Hematopoietic multipotent progenitor cell treated with erythropoietin and hydrocortisone succinate and interleukin-3 and kit ligand, for 15 days (in vitro differentiated cells): Measurements from ENCODE around the gene NISCH.

Source experiments
- DNase-seq: peaks from one replicate; pipeline ENCODE4 v3.0.0-alpha.2; 2015; ENCODE audit warnings: low spot score

NISCH gene

DNA sequence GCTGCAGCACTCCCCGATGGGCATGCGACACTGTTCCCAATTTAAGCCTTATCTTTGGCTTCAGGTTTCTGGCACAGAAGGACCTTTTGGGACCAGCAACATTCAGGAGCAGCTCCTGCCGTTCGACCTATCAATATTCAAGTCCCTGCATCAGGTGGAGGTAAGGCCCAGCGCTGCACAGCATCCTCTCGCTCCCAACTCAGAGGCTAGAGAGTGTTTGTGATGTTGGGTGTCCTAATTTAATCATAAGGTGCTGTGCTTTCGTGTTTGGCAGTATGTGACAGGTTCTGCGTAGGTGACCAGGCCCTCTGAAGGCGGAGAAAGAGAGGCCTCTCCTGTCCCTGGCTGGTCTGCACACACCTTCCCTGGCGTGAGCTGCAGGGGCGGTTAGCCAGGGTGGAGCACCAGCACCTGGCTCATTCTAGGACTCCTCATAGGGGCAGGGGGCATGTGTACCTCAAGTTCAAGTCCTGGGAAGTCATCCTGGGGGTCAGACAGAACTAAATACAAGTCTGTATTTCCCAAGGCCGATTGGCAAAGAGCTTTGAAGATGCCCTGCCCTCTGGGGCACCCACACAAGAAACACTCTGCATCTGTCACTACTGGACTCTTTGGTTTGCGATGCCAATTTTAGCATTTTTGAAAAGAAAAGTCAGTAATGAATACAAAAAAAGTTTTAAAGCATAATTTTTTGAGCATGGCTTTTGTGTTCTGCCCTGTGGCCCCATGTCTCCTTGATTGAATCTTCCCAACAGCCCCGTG, 17.0 kb downstream of the NISCH start:
- no peak for DNase-seq

DNA sequence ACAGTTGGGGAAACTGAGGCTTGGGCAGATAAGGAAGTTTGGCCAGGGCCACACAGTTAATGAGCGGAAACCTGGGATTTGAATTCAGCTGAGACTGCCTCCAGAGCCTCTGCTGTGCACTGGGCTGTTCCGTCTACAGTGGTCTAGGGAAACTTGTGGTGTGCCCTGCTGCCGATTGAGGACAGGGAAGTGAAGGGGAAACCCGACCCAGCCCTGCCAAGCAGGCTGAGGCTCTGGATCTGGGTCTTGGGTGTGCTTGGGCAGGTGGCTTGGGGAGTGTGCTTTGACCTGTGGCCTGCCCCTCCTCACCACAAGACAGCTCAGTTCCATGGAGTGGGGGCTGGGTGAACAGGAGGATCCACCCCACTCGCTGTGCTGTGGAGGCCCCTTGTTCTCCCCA, 17.6 kb downstream of the NISCH start:
- DNase-seq = no peak

DNA sequence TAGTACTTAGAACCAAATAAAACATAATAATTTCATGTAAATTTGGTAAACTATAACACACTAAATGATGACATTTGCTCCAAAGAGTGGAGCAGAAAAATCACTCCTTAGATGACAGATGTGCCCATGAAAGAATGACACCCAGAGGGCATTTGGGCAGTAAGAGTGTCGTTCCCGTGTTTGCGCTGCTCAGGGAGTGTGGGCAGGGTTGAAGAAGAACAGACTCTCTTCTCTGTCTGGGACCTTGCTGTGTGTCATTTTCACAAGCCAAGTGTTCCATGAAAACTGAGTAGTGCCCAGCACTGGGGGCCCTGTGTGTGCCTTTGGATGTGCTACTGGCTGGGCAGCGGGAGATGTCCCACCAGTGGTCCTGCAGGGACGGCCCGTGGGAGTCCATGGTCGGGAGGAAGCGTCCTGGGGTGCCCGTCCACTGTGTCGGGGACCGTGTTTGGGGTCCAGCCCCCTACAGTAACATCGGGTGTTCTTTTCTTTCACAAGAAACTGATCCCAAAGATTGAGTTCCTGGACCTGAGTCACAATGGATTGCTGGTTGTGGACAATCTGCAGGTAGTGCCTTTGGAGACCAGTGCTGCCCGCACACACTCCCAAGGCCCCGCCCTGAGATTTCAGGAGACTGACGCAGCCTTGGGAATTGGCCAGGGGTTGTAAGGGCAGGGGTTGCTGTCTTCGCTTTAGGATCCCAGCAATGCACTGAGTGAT, 21.8 kb downstream of the NISCH start:
- no peak for DNase-seq

DNA sequence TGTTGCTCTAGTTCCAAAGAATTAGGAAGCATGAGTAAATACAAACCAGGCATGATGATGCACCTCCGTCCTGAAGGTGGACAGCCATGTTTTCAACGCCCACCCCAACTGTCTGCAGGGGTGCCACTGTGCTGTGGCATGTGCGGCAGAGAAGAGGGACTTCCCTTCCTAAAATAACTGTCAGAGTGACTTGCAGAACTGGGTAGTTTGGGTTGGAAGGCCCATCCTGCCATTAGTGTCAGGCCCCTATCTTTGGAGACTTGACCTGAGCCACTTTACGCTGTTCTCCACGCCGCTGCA, 22.3 kb downstream of the NISCH start:
- no peak for DNase-seq

DNA sequence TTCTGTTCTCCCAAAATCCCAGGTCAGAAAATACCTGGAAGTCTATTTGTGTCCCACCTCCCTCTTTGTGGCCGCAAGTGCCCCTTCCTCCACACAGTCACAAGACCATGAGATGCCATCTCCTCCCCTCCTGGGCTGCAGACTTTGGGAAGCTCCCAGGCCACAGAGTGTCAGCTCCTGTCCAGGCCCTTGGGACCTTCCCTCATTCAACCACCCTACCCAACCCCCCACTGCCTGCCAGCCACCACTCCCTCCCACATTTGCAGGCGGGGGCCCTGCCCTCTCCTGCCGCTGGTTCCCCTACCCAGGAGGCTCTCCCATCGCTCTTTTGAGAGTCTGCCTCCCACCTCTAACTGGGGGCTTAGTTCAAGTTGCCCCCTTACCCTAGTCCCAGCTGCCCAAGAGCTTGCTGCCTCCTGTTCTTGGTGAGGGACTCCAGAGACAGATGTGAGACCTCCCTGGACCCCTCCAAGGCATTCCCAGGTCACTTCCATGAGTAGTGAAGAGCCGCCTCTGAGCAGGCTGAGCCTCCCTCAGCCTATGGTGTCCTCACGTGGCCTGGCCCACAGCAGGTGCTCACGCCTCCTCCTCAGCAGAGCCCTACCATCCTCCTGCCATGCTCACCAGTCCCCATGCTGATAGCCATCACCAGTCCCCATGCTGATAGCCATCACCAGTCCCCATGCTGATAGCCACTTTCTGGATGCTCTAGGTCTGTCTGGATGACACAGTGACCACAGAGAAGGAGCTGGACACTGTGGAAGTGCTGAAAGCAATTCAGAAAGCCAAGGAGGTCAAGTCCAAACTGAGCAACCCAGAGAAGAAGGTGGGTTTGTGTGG, 23.9 kb downstream of the NISCH start:
- DNase-seq = no peak

DNA sequence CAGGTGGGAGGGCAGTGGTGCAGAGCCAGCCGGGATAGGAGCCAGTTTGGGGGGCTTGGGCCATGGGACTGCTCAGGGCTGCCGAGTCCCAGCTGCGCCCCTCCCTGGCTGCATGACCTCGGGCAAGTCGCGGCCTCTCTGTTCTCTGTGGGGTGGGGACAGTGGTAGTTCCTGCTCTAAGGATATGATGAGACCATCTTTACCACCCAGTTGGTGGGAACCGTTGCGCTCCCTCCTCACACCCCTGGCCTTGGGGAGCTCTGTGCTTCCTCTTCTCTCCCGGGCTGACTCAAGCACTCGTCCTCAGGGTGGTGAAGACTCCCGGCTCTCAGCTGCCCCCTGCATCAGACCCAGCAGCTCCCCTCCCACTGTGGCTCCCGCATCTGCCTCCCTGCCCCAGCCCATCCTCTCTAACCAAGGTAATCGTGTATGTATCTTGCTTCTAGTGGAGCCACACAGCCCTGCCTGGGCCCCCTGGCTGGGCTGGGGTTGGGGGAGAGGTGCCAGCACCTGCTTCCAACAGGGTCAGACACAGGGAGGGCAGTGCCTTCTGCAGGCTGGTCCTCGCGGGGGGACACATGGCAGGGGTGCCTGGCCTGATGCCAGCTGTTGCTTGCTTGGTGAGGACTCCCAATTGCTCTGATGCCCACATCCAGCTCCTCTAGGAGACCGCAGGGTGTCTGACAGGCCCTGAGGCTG, 24.6 kb downstream of the NISCH start:
- no peak for DNase-seq

DNA sequence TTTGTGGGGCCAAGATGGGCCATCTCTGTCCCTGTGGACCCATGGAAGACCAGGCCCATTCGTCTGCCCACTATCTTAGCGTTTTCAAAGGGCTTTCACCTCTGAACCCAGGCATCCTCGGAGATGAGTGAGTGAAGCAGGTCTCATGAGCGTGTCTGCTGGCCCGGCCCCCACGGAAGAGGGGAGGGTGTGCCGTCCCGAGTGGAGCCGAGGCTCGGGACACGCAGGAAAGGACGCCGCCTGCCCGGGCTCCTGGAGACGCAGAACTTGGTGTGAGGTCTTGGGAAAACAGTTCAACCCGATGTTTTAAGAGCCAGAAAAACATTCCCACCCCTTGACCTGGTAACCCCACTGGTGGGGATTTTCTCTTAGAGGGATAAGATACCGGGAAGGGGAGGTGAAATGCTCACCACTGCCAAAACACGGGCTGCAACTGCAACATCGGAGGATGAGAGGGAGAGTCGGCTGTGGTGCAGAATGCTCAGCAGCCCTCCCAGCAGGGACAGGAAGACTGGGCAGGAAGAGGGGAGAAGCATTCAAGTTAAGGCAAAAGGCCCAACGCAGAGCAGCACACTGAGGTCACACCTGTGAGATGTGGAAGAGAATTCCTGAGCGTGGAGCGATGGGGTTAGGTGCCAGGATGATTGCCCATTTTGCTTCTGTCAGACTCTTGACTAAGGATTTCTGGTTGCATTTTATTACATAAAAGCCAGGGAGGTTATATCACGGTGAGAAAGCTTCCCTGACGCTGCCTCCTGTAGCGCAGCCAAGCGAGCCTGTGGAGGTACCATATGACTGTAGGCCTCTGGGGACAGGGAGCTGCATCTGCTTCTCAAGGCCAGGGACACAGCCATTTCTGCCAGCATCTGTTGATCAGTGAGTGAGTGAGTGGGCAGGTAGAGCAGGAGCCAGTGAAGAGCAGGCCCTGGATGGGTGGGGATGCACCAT, 25.6 kb downstream of the NISCH start:
- DNase-seq = no peak

DNA sequence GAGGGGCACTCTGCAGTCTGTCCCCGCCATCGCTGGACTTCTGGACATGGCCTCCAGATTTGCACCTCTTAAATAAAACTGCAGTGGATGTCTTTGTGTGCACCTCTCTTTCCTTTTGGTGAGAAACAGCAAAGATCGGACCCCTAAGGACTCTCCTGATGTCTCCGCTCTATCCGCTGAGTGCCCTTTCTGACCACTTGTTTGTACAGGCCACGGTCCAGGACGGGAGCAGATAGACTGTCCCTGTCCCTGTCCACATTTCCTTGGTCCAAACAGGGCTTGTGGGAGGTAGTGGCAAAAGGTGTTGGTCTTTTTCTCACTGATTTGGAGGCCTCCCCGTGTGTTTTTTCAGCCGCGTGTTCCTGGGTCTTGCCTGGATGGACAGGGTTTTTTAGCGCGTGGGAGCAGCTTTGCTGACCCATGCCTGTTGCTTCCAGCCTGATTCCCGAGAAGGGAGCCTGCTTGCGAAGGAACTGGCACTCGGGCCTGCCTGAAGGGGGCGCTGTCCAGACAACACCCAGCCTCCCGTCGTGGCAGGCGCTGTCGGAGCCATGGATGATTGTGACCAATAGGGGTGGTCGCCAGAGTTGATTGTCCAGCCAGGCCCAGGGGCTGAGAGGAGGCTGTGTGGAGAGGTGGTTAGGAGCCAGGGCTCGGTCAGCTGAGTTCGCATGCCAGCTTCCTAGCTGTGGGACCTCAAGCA, 26.6 kb downstream of the NISCH start:
- DNase-seq = no peak

DNA sequence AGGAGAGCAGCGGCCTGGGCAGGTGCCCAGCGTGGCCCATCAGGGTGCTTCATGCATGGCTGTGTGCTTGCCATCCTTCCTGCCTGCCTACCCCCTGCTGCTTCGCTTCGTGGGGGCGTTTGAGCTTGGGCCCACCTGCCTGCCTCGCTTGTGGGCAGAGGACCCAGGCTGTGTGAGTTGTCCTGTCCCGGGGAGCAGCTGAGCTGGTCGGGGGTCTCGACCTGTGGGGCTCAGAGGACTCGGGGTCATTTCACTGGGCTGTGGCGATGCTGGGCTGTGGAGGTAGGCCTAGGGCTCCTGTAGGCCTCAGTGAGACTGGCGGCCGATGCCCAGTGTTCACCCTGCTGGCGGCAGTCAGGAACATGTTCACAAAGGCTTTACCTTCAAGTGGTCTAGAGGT, 27.7 kb downstream of the NISCH start:
- no peak for DNase-seq

DNA sequence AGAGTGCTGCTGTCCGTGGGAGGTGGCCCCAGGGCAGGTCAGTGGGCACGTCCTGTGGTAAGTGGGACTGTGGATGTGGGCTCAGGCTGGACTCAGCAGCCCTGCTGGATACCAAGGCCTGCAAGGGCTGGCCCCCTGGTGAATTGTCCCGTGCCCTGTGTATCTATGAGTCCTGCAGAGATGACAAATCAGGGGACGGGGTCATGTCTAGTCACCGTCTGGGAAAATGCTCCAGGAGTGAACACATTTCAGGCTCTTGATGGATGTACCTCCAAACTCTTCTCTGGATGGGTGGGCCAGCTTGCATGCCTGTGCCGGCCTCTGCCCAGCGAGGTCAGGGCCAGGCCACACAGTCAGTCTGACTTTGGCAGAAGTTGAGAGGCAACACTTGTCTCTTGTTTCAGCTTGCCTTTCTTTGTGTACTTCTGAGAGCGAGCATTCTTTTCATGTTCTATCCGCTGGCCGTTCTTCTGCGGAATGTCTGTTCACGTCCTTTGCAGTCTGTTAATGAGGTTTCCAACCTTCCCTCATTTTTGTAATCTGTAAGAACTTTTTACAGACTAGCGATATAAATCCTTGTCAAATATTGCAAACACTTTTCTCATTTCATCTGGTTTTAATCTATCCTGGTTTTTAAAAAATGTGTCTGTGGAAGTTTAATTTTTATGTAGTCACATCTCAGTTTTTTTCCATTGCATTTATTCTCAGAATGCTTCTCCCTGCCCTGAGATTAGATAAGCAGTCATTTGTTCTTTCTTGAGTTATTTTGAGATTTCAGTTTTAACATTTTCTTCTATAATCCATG, 28.4 kb downstream of the NISCH start:
- no peak for DNase-seq

DNA sequence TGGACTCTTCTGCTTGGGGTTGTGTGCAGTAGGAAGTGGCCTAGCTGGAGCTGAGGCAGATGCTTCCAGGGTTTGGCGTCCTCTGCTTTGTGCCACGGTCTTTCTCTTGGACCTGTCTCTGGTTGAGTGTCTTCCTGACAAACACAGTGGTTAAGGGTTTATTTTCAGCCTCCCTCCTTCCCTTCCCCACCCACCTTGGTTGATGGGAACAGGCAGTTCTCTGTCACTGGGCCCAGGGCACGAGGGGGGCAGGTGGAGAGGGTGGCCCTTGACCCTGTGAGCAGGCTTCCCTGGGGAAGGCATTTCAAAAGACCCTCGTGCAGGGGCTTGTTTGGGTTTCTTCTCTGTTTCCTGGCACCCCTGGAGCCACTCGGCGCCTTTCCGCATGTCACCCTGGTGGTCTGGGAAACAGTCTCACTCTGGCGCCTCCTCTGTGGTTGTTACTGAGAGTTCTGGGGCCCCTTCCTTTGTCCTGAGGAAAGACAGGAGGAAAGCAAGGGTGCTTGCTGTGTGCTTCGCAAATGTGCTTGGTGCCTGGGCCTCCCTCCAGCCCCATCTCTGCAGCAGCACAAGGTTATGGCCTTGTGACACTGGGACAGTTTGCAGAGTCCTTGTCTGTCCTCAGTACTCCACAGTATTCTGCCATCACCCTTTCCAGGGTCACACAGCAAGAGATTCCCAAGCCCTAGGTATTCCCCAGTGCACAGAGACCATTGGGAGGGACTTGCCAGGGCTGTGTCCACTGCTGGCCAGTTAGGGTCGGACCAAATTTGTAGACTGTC, 29.5 kb downstream of the NISCH start:
- DNase-seq = no peak

DNA sequence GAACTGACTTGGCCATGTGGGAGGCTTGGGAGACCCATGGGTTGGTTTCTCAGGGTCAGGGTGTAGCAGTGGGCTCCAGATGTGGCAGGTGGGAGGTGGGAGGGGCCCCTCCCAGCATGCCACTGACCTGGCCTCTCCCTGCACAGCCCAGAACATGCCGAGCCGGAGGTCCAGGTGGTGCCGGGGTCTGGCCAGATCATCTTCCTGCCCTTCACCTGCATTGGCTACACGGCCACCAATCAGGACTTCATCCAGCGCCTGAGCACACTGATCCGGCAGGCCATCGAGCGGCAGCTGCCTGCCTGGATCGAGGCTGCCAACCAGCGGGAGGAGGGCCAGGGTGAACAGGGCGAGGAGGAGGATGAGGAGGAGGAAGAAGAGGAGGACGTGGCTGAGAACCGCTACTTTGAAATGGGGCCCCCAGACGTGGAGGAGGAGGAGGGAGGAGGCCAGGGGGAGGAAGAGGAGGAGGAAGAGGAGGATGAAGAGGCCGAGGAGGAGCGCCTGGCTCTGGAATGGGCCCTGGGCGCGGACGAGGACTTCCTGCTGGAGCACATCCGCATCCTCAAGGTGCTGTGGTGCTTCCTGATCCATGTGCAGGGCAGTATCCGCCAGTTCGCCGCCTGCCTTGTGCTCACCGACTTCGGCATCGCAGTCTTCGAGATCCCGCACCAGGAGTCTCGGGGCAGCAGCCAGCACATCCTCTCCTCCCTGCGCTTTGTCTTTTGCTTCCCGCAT, 31.8 kb downstream of the NISCH start:
- DNase-seq = no peak

DNA sequence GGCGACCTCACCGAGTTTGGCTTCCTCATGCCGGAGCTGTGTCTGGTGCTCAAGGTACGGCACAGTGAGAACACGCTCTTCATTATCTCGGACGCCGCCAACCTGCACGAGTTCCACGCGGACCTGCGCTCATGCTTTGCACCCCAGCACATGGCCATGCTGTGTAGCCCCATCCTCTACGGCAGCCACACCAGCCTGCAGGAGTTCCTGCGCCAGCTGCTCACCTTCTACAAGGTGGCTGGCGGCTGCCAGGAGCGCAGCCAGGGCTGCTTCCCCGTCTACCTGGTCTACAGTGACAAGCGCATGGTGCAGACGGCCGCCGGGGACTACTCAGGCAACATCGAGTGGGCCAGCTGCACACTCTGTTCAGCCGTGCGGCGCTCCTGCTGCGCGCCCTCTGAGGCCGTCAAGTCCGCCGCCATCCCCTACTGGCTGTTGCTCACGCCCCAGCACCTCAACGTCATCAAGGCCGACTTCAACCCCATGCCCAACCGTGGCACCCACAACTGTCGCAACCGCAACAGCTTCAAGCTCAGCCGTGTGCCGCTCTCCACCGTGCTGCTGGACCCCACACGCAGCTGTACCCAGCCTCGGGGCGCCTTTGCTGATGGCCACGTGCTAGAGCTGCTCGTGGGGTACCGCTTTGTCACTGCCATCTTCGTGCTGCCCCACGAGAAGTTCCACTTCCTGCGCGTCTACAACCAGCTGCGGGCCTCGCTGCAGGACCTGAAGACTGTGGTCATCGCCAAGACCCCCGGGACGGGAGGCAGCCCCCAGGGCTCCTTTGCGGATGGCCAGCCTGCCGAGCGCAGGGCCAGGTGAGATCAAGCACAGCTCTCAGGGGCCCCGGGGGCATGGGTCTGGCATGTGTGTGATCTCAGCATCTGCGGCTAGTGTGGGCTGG, 32.6 kb downstream of the NISCH start:
- no peak for DNase-seq

DNA sequence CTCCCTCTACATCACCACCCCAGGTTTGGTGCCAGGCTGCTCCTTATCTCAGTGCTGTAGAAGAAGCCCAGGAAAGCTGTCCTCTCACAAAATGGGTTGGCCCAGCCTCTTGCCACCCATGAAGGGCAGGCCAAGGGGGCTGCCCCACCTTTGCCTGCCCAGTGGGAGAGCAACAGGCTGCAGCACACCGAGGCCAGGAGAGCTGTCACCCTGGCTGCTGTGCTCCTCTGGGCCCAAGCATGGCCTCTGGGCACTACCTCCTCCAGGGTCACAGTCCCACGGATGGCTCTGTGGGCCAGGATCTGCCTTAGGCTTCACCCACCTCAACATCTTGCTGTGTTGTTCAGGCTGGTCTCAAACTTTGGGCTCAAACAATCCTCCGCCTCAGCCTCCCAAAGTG, 33.3 kb downstream of the NISCH start:
- no peak for DNase-seq

DNA sequence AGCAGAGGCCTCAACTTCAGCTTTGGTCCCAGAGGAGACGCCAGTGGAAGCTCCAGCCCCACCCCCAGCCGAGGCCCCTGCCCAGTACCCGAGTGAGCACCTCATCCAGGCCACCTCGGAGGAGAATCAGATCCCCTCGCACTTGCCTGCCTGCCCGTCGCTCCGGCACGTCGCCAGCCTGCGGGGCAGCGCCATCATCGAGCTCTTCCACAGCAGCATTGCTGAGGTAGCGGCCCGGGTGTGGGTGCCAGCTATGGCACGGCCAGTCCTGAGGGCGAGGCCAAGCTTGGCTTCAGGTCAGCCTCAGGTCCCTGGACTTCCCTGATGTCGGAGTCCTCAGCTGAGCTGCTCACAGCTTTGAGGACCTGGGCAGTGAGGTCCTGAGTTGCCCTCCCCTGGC, 34.0 kb downstream of the NISCH start:
- no peak for DNase-seq

DNA sequence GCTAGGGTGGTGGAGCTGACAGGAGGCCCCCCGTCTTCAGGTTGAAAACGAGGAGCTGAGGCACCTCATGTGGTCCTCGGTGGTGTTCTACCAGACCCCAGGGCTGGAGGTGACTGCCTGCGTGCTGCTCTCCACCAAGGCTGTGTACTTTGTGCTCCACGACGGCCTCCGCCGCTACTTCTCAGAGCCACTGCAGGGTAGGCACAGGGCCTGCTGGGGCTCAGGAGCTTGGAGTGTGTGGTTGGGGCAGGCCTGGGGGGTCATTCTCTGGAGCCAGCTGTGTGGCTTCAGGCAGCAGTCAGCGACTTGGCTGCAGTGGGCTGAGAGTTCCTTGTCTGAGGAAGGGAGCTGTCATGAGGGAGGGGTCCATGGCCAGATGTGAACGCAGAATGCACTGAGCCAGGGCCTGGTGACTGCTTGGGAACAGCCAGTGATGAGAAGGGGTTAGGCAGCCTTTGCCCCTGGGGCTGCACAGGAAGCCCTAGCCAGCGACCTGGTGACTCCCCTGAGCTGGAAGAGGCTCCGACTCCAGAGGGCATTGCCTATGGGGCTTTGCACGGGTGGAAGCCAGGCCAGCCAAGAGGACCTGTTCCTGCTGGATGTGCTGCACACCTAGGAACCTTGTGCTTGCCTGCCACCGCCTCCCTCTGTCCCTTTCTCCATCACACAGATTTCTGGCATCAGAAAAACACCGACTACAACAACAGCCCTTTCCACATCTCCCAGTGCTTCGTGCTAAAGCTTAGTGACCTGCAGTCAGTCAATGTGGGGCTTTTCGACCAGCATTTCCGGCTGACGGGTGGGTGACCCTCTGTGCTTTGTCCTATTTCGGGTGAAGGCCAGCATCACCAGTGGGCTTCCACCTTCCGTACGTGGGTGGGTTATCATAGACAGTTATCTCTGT, 34.9 kb downstream of the NISCH start:
- no peak for DNase-seq
